ENCODE results near the gene C6orf141.

C6orf141 gene

GRCh38 chr6:49550492-49551077 is at the start of gene C6orf141:
Gene C6orf141, plus strand, starts transcription at chr6:49550668. Its CDS starts 125 bp downstream, at chr6:49550793.
- DNase-seq = no peak

GRCh38 chr6:49504666-49505065 is 45.8 kb upstream of the C6orf141 start:
- no peak for DNase-seq

- no peak for DNase-seq
Observed at GRCh38 chr6:49506569-49507111, 43.8 kb upstream of the C6orf141 start.

GRCh38 chr6:49509342-49509741 is 41.1 kb upstream of the C6orf141 start:
- no peak for DNase-seq

- peak; percentile 61 for DNase-seq
Observed at GRCh38 chr6:49513153-49513989, 37.1 kb upstream of the C6orf141 start.

- DNase-seq = no peak
Observed at GRCh38 chr6:49514571-49515484, 35.6 kb upstream of the C6orf141 start.

GRCh38 chr6:49515485-49516146 is 34.9 kb upstream of the C6orf141 start:
- DNase-seq = no peak

- DNase-seq = no peak
Observed at GRCh38 chr6:49516147-49516505, 34.3 kb upstream of the C6orf141 start.

GRCh38 chr6:49517919-49518318 is 32.5 kb upstream of the C6orf141 start:
- no peak for DNase-seq

GRCh38 chr6:49519660-49520059 is 30.8 kb upstream of the C6orf141 start:
- DNase-seq = no peak

- DNase-seq = no peak
Observed at GRCh38 chr6:49522710-49523593, 27.5 kb upstream of the C6orf141 start.

GRCh38 chr6:49523901-49524300 is 26.6 kb upstream of the C6orf141 start:
- DNase-seq = no peak

- no peak for DNase-seq
Observed at GRCh38 chr6:49524541-49524940, 25.9 kb upstream of the C6orf141 start.

- DNase-seq = no peak
Observed at GRCh38 chr6:49526598-49526997, 23.9 kb upstream of the C6orf141 start.

GRCh38 chr6:49527320-49527719 is 23.1 kb upstream of the C6orf141 start:
- DNase-seq = no peak

GRCh38 chr6:49528571-49528970 is 21.9 kb upstream of the C6orf141 start:
- no peak for DNase-seq

- no peak for DNase-seq
Observed at GRCh38 chr6:49530141-49530776, 20.2 kb upstream of the C6orf141 start.

GRCh38 chr6:49531774-49532569 is 18.5 kb upstream of the C6orf141 start:
- DNase-seq = peak; percentile 63

GRCh38 chr6:49535795-49536194 is 14.7 kb upstream of the C6orf141 start:
- DNase-seq = no peak

GRCh38 chr6:49539102-49539501 is 11.4 kb upstream of the C6orf141 start:
- no peak for DNase-seq
